GM13977 (cell line): Measurements from ENCODE around the gene KDM4E.

Source experiments
- DNase-seq: peaks from one replicate; pipeline ENCODE4 v3.0.0; 2012; ENCODE audit warnings: low spot score
- in situ Hi-C: fragments of 300-500 bp; cut with MboI; formaldehyde crosslinking; loops from one replicate; pipeline ENCODE4 v1.12.0; 2022; ENCODE audit warnings: low sequenced_read_pairs, low pct_unique_long_range_greater_than_20kb, mixed read lengths, inconsistent platforms; ENCODE audit not compliant: unreplicated experiment
- TF ChIP-seq, protein P1 (sequence below): IDR thresholded peaks from 2 replicates; pipeline ENCODE4 v1.5.1; 2012; ENCODE audit warnings: mild to moderate bottlenecking, control low read depth; ENCODE audit not compliant: insufficient read depth; ENCODE audit errors: extremely low read depth, missing control alignments

Gene KDM4E

DNA sequence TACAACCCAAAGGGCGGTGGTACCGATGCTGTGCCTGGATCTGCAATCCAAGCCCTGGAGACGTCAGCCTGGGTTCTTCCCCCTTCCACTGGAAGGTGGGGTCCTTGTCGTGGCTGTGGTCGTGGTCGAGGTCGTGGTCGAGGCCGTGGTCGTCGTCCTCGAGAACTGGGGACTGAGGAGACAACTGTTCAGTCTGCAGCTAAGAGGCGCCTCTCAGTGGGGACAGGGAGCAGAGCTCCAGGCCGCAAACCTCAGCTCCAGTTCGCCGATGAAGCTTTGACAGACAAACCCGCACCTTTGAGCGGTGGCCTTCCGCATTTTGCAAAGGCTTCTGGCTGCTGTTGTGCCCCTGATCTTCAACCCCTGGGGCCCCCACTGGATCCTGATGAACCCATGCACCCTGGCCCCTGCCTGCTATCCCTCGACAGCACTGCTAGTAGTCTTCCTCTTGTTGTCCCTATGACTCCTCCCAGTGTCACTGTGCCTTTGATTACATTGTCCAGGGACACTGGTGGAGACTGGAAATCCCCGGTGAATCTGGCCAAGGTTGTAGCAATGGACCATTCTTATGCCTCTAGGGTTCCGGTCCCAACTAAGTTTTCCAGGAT lies 25.6 kb downstream of the KDM4E start:
- in situ Hi-C loops = no loop called here
- TF ChIP-seq, protein P1, sequence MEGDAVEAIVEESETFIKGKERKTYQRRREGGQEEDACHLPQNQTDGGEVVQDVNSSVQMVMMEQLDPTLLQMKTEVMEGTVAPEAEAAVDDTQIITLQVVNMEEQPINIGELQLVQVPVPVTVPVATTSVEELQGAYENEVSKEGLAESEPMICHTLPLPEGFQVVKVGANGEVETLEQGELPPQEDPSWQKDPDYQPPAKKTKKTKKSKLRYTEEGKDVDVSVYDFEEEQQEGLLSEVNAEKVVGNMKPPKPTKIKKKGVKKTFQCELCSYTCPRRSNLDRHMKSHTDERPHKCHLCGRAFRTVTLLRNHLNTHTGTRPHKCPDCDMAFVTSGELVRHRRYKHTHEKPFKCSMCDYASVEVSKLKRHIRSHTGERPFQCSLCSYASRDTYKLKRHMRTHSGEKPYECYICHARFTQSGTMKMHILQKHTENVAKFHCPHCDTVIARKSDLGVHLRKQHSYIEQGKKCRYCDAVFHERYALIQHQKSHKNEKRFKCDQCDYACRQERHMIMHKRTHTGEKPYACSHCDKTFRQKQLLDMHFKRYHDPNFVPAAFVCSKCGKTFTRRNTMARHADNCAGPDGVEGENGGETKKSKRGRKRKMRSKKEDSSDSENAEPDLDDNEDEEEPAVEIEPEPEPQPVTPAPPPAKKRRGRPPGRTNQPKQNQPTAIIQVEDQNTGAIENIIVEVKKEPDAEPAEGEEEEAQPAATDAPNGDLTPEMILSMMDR = no peak
- DNase-seq = no peak

DNA sequence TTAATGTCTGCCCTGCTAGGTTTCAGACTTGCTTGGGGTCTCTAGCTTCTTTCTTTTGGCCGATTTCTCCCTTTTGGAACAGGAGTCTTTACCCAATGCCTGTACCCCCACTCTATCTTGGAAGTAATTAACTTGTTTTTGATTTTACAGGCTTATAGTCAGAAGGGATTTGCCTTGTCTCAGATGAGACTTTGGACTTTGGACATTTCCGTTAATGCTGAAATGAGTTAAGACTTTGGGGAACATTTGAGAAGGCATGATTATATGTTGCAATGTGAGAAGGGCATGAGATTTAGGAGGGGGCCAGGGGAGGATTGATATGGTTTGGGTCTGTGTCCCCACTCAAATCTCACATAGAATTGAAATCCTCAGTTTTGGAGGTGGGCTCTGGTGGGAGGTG lies 29.3 kb downstream of the KDM4E start:
- no peak for DNase-seq

DNA sequence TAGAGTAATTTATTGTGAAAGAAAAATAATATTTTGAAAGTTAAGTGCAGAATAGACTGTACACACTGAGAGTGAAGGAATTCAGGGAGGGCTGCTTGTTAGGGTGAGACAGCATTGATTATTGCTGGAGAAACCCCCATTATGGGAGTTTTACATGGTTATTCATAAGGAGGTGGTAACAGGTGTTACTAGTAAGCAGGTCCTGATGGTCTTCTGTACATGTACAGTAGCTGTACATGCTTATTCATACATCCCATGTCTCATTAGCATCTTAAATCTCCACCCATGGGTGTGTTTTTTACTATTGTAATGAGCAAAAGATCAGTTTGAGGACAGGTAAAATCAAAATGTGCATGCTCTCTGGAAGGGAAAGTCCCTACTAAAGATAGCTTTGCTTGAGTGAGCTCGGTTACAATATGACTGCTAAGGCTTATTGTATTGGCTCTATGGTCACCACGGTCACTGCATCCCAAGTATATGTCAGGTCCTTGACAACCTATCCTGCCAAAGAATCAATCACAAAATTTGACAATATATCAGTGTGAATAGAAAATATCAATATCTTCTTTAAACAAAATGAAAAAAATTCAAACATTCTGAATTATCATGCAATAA lies 30.3 kb downstream of the KDM4E start:
- peak; percentile 53 for DNase-seq
- TF ChIP-seq, protein P1 = no peak
- in situ Hi-C loops = no loop called here

More for the DNA sequence above, 29.3 kb downstream of the KDM4E start:
- in situ Hi-C loops = no loop called here
- TF ChIP-seq, protein P1 = no peak

DNA sequence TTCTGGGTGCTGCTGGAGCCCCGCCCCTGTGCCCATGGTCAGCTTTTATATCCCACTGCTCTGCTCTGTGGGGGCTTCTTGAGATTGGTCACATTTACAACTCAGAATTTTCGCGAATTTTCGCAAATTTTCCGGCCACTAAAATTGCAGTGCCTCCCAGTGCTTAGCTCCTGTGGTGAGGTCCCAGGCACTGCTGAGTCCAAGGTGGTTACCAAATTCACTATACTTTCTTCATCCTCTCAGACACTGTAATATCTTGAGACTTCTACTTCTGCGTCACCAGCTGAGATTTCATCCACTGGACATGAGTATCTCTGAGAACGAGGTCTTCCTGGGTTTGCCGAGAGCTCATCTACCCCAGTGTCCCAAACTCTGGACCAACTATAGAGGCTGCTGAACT lies 32.9 kb downstream of the KDM4E start:
- TF ChIP-seq, protein P1 = no peak
- in situ Hi-C loops = no loop called here
- DNase-seq = no peak

DNA sequence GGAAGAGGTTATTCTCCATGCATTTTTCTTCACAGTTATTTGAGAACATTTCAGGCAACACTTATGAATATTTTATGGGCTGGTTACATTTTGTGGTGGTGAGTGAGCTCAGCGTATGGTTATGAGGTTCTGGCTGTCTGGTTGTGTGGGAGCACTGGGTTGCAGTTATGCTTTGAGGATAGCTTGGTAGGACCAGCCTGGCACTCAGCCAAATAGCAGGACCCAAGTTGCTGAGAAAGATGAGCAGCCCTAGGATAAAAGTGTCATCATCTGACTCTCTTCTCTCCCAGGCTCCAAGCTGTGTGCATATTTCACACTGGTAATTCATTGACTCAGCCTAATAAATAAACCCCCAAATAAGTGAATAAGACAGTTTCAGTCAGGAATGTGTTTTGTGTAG lies 33.6 kb downstream of the KDM4E start:
- TF ChIP-seq, protein P1 = no peak
- in situ Hi-C loops = no loop called here
- no peak for DNase-seq

DNA sequence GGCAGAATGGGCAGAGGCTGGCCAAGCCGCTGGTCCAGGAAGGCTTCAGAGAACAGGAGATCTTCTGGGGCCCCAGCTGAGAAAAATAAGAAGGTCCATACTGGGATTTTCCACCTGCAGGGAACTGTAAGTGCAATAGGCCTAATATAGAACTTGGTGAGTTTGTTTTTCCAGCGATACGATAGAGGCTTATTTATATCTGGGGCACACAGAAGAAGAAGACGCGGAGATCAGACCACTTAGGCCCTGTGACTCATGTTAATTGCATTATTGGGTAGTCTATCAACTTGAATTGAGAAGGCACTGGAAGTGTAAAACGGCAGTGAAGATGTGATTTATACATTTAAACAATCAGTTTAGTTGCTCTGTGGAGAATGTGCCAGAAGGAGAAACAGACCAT lies 34.0 kb downstream of the KDM4E start:
- in situ Hi-C loops = no loop called here
- TF ChIP-seq, protein P1 = no peak

DNA sequence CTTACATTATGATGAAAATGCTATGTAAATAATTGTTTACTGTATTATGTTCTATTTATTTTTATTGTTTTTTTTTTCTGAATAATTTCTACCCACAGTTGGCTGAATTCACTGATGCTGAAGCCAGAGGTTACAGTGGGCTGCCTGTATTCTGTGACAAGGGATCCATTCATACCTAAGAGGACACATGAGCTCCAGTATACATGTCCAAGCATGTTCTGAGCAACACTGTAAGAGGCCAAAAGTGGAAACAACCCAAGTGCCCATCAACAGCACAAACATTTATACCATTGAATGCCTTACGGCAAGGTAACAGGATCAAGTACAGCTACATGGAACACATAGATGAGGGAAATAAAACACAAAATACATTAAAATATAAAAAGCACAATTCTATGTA lies 40.3 kb downstream of the KDM4E start:
- TF ChIP-seq, protein P1 = no peak
- no peak for DNase-seq
- in situ Hi-C loops = no loop called here

More for the DNA sequence above, 34.0 kb downstream of the KDM4E start:
- DNase-seq = no peak
